HG03354 (cell line): ENCODE results near the gene FRMPD1.

ENCODE experiments used
- ATAC-seq: cut with Tn5 transposase; IDR thresholded peaks from one replicate; pipeline ENCODE4 v1.9.1; 2021; ENCODE audit warnings: mild to moderate bottlenecking; ENCODE audit not compliant: unreplicated experiment, poor library complexity, severe bottlenecking

FRMPD1 gene

DNA sequence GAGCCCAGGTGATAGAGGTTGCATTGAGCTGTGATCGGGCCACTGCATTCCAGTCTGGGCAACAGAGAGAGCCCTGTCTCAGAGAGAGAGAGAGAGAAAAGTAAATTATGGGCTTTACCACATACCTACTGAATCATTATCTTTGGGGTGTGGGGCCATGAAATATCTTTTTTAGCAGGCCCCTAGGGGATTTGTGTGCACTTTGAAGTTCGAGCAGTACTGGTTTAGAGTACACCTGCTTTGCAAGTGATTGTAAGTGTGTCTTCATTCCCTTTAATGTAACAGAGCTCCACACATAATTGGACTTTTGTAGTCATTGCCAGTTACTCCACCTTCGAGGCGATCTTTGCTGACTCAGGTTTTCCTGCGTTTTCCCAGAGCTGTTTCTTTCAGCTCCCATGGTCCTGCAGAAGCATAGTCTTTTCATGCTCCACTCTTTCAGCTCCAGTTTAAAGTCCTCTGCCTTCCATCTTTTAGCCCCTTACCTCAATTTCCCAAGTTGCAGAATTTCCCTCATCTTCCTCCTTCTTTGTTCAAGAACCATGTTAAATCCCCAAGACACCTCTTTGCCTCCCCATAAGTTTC lies 24.0 kb upstream of the FRMPD1 start:
- ATAC-seq = no peak

DNA sequence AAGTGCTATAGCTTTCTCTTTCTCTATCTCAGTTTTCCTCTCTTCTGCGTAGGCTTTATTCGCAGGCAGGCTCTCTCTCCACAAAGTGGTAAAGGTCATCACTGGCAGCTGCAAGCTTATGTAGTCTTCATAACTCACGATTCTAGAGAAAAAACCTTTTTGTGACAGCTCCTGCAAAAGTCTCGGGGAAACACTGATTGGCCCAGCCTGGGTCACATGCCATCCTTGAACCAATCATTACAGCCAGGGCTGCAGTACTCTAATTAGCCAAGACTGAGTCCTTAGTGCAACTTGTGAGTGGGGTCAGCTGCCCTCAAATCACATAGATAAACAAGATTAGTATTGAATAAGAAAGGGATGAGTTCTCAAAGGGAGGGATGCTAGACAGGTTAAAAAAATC lies 18.3 kb upstream of the FRMPD1 start:
- ATAC-seq = no peak

DNA sequence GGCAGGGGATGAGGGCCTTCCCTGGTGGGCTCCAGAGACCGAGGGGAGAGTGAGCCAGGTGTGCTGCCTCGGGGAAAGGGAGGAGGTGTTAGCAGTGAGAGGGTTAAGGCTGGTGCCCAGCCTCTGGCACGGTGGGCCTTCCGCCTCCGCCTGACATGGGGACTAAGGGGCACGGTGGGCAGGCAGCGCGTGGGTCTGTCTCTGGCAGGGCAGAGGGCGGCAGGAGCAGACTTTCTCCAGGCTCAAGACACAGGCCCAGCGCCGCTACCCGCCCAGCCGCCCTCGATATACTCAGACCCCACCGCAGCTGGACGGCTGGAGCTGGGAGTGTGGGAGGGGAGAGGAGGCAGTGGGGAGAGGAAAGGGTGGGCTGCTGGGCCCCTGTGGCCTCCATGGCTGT lies 14.9 kb upstream of the FRMPD1 start:
- ATAC-seq = no peak

DNA sequence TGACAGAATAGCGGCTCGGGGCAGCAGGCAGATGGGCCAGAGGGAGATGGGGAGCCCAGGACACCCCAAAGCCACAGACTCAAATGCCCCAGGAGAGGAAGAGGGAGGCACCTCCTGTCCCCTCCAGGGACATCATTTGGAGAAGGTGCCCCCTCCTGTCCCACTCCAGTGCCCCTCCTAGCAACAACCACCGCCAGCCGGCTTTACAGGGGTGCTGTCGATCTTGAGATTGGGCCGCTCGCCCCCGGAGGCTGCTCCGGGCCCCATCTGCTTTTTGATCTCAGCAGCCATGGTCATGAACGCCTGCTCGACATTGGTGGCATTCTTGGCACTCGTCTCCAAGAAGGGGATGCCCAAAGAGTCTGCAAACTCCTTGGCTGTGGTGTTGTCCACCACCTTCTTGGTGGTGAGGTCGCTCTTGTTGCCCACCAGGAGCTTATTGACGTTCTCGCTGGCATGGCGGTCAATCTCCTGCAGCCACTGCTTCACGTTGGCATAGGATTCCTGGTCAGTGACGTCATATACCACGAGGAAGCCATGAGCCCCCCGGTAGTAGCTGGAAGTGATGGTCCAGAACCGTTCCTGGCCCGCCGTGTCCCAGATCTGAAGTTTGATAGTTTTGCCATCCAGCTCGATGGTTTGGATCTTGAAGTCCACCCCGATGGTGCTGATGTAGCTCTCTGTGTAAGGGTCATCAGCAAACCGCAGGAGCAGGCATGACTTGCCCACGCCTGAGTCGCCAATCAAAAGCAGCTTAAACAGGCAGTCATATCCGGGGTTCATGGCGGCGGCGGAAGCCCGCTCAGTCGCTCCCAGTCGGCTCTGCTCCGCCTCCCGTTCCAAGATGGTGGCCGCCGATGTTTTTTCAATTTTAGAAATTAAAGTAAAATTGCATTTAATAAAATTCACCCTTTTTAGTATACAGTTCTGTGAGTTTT lies 14.0 kb upstream of the FRMPD1 start:
- ATAC-seq = no peak

DNA sequence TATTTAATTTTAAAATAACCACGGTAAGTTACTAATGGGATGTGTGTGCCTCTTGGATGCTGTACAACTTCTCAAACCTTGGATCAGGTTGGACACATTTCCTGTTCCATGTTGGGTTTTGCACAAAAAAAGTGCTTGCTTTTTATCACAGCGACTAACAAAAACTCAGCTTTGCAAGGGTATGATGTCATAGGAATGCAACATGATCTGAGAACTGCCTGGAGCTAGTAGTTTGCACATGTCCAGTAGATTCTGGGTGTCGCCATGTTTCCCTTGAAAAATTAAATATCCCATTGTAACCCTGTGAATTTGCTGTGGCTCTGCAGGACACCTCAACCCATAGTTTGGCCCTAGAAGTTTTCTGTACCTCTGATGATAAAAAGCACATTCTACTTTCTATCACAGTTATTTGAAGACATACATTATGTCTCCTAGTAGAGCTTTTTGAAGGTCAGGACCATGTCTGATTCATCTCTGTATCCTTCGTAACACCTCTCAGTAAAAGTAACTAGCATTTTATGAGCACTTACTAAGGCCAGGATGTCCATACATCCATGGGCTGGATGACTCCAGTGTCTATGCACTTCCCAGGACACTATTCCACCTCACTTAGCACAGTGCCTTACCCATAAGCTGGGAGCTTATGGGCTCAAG lies 11.5 kb upstream of the FRMPD1 start:
- ATAC-seq = no peak

DNA sequence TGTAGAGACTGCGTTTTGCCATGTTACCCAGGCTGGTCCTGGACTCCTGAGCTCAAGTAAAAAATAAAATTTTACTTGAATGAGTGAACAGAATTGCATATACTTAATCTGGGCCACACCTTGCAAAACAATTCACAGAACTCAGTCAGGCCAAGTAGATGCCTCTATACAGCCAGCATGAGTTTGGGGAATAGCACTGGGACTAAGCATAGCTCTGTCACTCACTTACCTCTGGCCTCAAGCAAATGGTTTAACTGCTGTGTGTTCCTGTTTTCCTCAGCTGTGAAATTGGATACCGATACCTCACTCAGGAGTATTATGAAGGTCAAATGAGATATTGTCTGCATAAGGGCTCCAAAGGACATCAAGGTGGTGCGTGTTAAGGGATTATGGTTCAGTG lies 10.9 kb upstream of the FRMPD1 start:
- ATAC-seq = no peak

DNA sequence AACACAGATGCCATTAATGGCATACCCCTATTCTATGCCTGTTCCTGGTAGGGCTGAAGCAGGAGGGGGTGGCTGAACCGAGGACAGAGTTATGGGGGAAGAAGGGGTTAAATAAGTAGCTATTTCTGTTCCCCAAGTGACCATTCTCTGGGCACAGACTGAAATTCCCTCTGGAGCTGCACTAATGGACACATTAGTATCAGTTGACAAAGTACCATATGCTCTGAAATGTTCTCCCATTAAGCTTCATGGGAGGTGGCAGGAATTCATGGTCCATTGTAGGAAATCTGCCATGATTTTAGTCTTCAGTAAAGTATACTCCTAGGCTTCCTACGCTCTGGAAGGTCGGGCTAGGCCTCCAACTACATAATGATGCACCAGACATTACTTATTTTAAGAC lies 10.5 kb upstream of the FRMPD1 start:
- no peak for ATAC-seq

DNA sequence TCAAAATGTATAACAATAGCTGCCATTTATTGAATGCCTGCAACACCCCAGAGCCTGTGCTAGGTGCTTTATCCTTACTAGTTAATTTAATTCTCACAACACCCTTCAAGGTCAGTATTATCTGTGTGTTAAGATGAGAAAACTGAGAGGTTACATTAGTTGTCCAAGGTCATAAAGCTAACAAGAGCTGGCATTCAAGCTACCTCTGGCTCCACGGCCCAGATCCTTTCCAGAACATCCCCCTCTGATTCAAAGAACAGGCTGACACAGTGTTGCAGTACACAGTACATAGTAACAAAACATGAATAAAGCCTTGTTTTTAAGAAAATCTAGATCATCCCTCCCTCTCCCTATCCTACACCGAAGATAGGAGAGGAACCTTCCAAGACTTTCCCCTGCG lies 9.4 kb upstream of the FRMPD1 start:
- ATAC-seq = no peak

DNA sequence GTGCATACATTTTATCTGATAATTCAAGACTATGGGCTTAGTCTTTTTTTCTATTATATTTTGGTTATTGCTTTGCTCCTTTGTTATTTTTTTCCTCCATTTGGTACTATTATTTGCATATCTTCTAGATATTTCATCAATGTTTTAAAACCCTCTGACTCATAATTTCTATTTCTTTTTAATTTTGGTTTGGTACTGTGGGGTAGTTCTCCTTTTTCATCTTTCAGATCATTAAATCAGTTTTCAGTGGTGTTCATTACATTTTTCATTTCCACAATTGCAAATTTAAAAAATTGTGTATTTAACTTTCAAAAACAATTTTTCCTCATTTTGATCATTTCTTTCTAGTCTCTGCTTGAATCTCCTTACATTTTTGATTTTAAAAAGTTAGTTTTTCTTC lies 7.5 kb upstream of the FRMPD1 start:
- ATAC-seq = no peak

DNA sequence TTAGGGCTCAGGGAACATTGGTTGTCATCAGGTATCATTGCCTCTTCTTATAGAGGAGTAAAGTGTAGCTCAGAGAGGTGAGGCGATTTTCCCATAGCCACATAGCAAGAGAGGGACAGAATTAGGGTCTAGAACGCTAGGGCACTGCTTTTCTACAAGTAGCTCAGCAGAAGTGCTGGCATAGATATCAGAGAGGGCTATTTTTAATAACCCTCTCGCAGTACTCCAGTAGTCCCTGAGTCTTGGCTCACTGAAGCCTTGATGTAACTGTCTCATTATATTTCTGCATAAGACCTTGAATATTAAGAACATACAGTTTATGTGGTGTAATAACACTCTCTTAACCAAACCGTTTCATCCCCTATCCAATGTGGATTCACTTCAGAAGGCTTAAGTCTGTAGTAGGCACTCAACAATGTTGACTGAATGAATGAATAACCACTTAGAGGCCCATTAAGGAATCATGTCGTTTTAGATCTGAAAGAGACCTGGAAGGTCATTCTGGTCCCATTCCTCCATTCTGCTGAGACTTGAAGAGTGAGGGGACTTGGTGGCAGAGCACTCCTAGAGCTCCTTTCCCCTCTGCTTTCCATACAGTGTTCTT lies 4.7 kb upstream of the FRMPD1 start:
- no peak for ATAC-seq

DNA sequence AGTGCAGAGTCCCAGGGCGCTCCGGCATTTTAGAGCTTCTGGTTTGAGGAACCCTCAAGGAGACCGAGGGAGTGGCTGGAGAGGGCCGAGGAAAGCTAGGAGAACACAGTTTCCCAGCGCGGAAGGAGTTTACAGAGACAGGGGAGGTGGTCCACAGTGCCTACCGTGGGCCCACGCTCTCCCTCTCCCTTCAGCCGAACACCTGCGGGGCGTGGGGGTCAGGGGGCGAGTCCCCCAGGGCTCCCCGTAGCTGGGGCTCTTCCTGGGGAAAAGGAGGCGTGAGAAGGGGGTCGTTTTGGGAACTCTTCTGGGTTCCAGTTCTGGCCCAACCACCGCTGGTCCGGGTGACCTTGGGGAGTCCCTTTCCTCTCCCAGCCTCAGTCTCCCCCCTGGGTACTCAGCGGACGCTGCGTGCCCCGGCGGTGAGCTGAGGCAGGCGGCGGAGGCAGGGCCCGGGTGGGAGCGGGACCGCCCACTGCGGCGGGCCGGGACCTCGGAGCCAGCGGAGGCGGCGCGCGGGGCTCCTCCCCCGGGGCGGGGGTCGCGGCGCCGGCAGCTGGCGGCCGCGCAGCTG lies 368 bp upstream of the FRMPD1 start:
- ATAC-seq = no peak

DNA sequence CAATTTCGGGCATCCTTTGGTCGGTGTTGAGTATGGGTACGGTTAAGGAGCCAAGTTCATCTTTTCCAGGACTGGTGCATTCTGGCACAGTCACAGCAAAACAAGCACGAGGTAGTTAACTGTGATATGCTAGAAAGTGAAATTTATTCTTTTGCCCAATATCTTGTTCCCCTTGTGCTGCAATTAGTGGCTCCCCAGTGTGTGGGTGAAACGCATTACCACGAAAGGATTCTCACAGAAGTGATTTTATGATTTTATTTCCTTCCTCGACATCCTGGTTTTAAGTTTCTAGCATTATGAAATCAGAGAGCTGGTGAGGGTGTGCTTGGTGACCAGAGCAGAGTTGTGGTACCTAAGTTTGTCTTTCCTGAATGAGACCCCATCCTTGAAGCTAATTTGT lies 1.5 kb downstream of the FRMPD1 start:
- ATAC-seq = no peak

DNA sequence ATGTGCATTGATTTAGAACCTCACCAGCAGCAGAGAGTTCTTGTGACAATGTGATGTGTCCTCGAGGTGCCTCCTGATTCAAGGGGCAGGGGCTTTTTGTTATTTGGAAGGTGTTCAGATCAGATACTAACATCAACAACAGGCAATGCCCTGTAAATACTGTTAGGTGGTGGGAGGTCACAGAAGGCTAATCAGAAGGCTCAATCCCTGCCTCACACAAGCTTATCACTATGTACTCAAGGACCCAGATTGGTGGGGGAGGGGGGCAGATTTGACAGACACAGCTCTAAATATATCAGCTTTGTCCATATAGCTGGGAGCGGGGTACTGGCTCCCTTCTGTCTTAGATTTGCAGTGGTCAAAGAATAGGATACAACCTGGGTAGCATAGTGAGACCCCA lies 2.6 kb downstream of the FRMPD1 start:
- no peak for ATAC-seq

DNA sequence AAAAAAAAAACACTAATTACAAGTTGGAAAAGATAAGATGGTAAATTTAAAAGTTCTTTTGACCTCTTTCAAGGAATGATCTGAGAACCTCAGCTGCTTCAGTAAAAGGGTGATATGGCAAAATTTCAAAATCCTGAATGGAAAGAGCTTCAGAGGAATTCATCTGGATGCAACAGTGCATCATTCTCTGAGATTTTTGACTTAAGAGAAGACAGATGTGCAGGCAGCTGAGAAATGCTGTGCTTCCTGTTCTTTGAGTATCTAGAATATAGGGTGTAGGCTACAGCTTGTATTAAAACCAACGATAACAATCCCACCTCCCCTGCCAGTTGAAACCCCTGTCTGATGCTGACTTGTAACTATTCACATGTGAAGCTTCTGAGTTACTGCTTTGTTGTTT lies 6.2 kb downstream of the FRMPD1 start:
- ATAC-seq = no peak

DNA sequence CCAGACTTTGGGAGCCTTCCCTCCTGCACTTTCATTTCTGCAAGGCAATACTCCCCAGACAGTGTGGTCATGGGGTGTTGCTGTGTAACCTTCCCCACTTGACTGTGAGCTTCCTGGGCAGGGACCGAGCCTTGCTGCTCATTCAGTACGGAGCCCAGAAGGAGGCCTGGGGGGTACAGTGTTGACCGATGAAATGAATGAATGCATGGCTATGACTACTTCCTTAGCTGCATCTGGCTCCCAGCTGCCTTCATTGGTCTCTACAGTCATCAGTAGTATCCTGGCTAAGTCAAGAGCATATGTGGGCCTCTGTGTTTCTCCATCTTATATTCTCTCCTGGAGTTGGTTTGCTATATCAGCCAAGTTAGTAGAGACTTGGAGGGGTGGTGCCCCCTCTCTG lies 9.9 kb downstream of the FRMPD1 start:
- no peak for ATAC-seq

DNA sequence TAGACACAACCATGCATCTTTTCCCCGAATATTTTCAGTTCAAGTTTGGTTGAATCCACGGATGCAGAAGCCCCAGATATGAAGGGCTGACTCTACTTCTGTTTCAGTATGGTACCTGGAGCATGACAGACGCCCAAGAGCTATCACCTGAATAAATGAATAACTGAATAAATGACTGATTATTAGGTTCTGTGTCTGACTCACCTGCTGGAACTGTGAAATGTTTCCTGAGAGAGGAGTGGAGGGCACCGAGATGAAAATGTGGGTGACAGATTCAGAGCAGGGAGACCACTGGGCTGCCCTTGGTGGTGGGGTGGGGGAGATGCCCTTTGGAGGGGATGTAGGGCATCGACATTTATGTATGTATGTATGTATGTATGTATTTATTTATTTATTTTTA lies 13.2 kb downstream of the FRMPD1 start:
- no peak for ATAC-seq

DNA sequence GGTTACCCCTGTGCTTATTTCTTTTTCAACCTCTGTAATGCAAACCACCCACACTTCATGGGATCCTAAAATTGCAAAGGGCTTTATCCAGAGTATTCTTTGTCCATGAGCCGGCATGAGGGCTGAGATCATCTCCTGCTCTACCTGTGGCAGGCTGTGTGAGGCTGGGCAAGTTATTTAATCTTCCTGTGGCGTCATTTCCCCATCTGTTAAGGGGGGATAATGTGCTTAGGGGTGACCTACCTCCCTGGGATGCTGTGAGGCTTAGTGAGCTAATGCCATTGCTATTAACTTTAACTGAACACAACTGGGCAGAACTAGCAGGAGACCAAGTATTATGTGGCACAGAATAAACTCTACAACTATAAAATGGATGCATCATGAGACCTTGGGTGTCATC lies 17.0 kb downstream of the FRMPD1 start:
- ATAC-seq = no peak

DNA sequence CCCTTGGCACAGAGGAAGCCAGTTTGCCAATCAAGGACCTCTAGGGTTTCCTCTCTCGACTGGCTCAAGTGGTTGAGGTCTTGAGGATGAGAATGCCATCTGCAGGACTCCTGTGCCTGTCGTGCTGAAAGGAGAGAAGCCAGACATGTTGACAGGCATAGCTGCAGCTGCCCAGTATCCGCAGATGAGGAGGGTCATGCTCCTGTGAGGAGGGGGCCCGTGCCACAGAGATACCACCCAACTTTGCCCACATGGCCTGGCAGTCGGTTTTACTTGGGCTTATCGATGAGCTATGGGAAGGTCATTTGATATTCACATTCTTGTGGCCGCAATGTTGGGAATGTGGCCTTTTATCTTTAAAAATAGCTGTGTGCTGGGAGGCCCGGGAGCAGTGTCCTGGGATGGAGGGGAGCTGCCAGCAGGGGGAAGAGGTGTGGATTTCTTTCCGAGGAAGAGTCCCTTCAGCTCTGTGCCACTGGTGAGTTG lies 17.4 kb downstream of the FRMPD1 start:
- no peak for ATAC-seq

DNA sequence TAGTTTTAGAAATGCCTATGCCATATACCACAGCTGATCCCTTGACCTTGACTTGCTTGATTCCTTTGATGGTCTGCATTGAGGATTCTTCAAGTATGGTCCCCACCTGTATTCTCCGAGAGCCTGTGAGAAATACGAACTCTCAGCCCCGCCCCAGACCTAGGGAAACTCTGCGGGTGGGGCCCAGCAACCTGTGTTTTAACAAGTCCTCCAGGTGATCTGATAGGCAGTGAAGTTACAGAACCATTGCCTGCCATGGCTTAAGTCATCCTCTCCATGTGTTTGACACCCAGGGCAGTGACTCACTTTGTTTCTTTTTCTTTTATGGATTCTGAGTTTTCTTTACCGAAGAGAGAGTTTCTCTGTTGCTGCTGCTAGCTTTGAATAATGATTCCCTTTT lies 18.5 kb downstream of the FRMPD1 start:
- no peak for ATAC-seq

DNA sequence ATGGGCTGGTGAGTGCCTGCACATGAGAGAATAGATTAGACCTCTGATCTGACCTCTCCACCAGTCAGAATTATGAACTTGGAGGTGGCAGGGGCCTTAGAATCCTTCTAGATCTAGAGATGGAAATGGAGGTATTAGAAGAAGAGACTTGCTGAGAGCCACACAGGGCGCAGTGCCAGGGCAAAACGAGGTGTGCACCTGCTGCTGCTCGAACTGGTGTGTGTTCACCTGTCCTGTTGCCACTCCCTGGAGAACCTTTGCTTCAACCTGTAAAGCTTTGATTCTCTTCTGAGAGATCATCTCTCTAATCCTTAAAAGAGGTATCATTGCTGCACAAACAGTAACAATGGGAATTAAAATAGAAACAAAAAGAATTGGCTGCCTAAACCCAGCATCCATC lies 24.9 kb downstream of the FRMPD1 start:
- no peak for ATAC-seq
